Glutamatergic neuron (in vitro differentiated cells): Measurements from ENCODE around the gene FUT3. TPM values are rescaled to one million over a fixed set of nuclear protein-coding genes. Genes with fewer than 3 reads are reported as not detected.
A peak's percentile ranks its signal among the peaks of the same experiment; 100 is the strongest.

Experiments used
- DNase-seq: peaks from one replicate; pipeline ENCODE4 v3.0.0; 2022
- H3K27ac Mint-ChIP-seq: one replicate; pipeline ENCODE4 v1.8.0; 2020; ENCODE audit warnings: mild to moderate bottlenecking, mixed read lengths, inconsistent platforms; ENCODE audit not compliant: unreplicated experiment
- H3K27me3 Mint-ChIP-seq: one replicate; pipeline ENCODE4 v1.8.0; 2020; ENCODE audit warnings: mild to moderate bottlenecking, moderate library complexity, mixed read lengths, inconsistent platforms; ENCODE audit not compliant: unreplicated experiment
- H3K36me3 Mint-ChIP-seq: one replicate; pipeline ENCODE4 v1.8.0; 2020; ENCODE audit warnings: mild to moderate bottlenecking, mixed read lengths, inconsistent platforms; ENCODE audit not compliant: unreplicated experiment
- H3K4me1 Mint-ChIP-seq: one replicate; pipeline ENCODE4 v1.8.0; 2020; ENCODE audit warnings: mild to moderate bottlenecking, low read depth, mixed read lengths, inconsistent platforms; ENCODE audit not compliant: unreplicated experiment
- H3K4me3 Mint-ChIP-seq: one replicate; pipeline ENCODE4 v1.8.0; 2020; ENCODE audit warnings: mild to moderate bottlenecking, mixed read lengths, inconsistent platforms; ENCODE audit not compliant: unreplicated experiment
- H3K9me3 Mint-ChIP-seq: one replicate; pipeline ENCODE4 v1.8.0; 2020; ENCODE audit warnings: mild to moderate bottlenecking, moderate library complexity, mixed read lengths, inconsistent platforms; ENCODE audit not compliant: unreplicated experiment
- total RNA-seq: library from RNA; stranded (reverse); fragmentation: NEBNext Ultra II Directional; extraction: Animal tissue kit (Norgen Biotek cat#: 25700); gene quantifications from one replicate; pipeline ENCODE4 v1.2.1, GENCODE V29; 2021; ENCODE audit not compliant: unreplicated experiment
- TF ChIP-seq, protein P1 (sequence below): fragments of 200-600 bp; sonication (generic); IDR thresholded peaks from one replicate; pipeline ENCODE4 v1.5.0; 2021; ENCODE audit not compliant: partially characterized antibody, unreplicated experiment

The FUT3 gene
- total RNA-seq, 1 donor from 2014 or later = not detected

DNA sequence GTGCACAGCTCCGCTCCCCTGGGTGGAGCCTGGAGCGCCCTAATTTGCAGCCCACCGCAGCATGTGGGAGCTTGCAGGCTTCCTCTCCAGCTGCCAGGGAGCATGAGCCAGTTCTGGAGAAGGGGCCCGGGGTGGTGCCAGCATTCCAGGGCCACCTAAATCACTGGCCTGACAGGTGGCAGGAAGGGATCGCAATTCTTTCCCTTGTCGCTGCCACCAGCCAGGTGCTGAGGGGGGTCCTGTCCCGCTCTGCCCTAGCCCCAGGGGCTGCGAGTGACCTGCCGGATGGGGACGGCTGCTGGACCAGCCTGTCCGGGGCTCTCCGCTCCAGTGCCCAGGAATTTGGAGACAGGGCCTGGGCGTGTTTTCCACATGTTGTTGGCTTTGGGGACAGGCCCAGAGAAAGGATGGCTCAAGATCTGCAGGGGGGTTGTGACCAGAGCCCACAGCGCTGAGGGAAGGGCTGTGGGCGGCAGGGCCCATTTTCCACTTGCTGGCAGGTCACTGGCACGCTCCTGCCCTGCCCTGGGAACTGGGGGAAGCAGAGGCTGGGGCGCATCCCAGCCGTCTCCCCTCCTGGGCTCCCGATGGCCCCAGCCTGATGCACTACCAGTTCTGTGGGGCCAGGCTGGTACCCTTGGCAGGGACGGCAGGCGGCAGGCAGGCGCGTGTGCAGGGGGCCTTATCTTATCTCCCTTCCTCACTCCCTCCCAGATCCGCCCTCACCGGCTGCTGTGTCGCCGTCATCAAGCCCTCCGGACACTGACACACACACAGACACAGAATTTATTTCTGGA is 42.9 kb upstream of the FUT3 start:
- peaks cover 3% of the 10 kb centered on the region for H3K27me3 Mint-ChIP-seq
- peaks cover 2% of the 10 kb centered on the region for H3K4me1 Mint-ChIP-seq
- DNase-seq = no peak
- TF ChIP-seq, protein P1, sequence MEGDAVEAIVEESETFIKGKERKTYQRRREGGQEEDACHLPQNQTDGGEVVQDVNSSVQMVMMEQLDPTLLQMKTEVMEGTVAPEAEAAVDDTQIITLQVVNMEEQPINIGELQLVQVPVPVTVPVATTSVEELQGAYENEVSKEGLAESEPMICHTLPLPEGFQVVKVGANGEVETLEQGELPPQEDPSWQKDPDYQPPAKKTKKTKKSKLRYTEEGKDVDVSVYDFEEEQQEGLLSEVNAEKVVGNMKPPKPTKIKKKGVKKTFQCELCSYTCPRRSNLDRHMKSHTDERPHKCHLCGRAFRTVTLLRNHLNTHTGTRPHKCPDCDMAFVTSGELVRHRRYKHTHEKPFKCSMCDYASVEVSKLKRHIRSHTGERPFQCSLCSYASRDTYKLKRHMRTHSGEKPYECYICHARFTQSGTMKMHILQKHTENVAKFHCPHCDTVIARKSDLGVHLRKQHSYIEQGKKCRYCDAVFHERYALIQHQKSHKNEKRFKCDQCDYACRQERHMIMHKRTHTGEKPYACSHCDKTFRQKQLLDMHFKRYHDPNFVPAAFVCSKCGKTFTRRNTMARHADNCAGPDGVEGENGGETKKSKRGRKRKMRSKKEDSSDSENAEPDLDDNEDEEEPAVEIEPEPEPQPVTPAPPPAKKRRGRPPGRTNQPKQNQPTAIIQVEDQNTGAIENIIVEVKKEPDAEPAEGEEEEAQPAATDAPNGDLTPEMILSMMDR = no peak
- no peaks in the 10 kb centered on the region for H3K36me3 Mint-ChIP-seq
- no peak overlapping the region for H3K27ac Mint-ChIP-seq
- H3K9me3 Mint-ChIP-seq = peaks cover 1% of the 10 kb centered on the region
- no peak overlapping the region for H3K4me3 Mint-ChIP-seq

DNA sequence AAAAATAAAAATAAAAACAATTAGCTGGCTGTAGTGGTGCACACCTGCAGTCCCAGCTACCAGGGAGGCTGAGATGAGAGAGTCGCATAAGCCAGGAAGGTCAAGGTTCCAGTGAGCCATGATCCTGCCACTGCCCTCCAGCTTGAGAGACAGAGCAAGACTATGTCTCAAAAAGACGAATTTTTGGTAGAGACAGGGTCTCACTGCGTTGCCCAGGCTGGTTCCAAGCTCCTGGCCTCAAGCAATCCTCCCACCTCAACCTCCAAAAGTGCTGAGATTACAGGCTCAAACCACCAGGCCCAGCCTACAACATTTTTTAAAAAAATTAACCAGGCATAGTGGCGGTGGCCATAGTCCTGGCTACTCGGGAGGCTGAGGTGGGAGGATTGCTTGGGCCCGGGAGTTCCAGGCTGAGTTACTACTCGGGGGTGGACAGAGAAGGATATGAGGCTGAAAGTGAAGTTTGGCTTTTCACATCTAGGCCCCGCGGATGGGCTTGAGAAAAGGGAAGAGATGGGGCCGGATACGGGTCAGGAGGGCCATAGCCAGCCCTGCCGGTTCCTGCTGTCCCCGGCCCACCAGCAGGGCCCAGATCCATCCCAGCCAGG is 42.2 kb upstream of the FUT3 start:
- no peak for DNase-seq
- TF ChIP-seq, protein P1 = no peak
- peaks cover 2% of the 10 kb centered on the region for H3K4me1 Mint-ChIP-seq
- no peak overlapping the region for H3K4me3 Mint-ChIP-seq
- H3K9me3 Mint-ChIP-seq = peaks cover 1% of the 10 kb centered on the region
- H3K36me3 Mint-ChIP-seq = no peaks in the 10 kb centered on the region
- no peak overlapping the region for H3K27ac Mint-ChIP-seq
- H3K27me3 Mint-ChIP-seq = peaks cover 3% of the 10 kb centered on the region

DNA sequence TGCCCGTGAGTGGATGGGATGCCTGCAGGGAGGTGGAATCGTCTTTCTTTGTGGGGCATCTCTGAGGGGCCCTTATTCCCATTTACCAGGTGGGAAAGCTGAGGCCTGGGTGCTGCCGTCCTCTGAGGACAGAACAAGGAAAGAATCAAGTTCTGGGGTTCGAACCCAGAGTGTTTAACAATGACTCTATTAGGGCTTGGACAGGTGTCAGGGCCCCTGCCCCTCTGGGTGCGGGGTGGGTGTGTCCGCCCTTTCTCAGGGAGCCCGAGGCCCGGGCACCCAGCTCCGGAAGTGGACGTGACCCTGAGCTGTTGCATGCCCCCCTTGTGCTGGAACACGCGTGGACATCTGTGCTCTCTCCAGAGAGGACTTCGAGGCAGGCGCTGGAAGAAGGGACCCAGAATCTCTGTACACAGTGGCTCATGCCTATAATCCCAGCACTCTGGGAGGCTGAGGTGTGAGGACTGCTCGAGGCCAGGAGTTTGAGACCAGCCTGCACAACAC is 41.6 kb upstream of the FUT3 start:
- H3K27me3 Mint-ChIP-seq = peaks cover 3% of the 10 kb centered on the region

DNA sequence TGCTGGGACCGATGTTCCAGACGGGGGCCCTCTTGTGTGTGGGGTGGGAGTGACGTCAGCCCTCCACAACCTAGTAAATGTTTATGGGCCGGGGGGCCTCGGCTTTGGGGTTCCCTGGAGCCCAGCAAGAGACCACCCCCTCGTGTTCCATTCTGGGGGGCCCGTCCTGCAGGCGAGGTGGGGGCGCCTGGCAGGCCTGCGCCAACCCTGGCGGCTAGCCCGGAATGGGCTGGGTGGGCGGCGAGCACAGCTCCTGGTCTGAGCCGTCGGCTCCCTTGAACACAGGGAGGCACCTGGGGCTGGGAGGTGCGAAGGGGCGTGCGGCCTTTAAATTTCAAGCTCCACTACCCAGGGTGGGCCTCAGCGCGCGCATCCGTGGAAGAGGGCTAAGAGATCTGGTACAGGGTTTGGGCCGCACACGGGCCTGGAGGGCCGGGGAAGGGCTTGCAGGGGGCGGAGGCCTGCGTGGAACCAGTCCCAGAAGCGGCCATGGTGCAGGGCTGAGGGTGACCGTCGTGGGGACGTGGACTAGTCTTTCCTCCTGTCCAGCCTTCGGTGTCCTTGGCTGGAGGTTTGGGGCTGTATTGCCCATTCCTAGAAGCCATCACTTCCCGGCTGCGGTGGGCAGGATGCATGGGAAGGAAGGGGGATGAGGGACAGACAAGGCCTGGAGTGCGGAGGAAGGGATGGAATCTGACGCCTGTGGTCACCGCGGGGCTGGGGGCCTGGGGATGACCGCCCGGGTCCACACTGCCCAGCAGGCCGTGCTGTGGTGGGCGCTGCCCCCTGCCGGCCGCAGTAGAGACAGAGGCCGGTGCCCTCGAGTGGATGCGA is 40.9 kb upstream of the FUT3 start:
- H3K27me3 Mint-ChIP-seq = peaks cover 3% of the 10 kb centered on the region
- TF ChIP-seq, protein P1 = peak; percentile 78
- H3K4me1 Mint-ChIP-seq = peaks cover 2% of the 10 kb centered on the region
- no peak overlapping the region for H3K27ac Mint-ChIP-seq
- no peak overlapping the region for H3K4me3 Mint-ChIP-seq
- DNase-seq = peak; percentile 71
- H3K9me3 Mint-ChIP-seq = peaks cover 1% of the 10 kb centered on the region
- H3K36me3 Mint-ChIP-seq = no peaks in the 10 kb centered on the region

More for the DNA sequence above, 41.6 kb upstream of the FUT3 start:
- TF ChIP-seq, protein P1 = peak; percentile 18
- H3K36me3 Mint-ChIP-seq = no peaks in the 10 kb centered on the region
- peaks cover 1% of the 10 kb centered on the region for H3K9me3 Mint-ChIP-seq
- H3K4me1 Mint-ChIP-seq = peaks cover 2% of the 10 kb centered on the region
- no peak overlapping the region for H3K4me3 Mint-ChIP-seq
- no peak for DNase-seq
- no peak overlapping the region for H3K27ac Mint-ChIP-seq
